Large intestine (tissue), 3 donors: ENCODE data around the gene ESYT2. TPM values are rescaled to one million over a fixed set of nuclear protein-coding genes. Genes with fewer than 3 reads are reported as not detected.
"Not testable (repeated sequence)": the region's sequence is repeated elsewhere in the genome, so short reads cannot be mapped to it uniquely, and the experiment has no call there.

Source experiments
- DNase-seq, 2 donors: peaks; one replicate each; pipeline versions ENCODE4 v3.0.0 to v3.0.0-alpha.2; 2013
- H3K27ac ChIP-seq: one replicate; pipeline ENCODE4 v1.5.1; 2013; ENCODE audit warnings: low read length
- H3K27me3 ChIP-seq: 2 replicates; pipeline ENCODE4 v1.6.1; 2013; ENCODE audit warnings: low read length; ENCODE audit not compliant: control insufficient read depth, insufficient read depth
- H3K36me3 ChIP-seq: 2 replicates; pipeline ENCODE4 v1.6.1; 2013; ENCODE audit warnings: low read length; ENCODE audit not compliant: control insufficient read depth, insufficient read depth
- H3K4me1 ChIP-seq: one replicate; pipeline ENCODE4 v1.6.1; 2013; ENCODE audit warnings: low read length; ENCODE audit not compliant: control insufficient read depth, insufficient read depth
- H3K4me3 ChIP-seq: one replicate; pipeline ENCODE4 v1.5.1; 2013; ENCODE audit warnings: low read length
- H3K9me3 ChIP-seq: one replicate; pipeline ENCODE4 v1.6.1; 2013; ENCODE audit warnings: mild to moderate bottlenecking, low read depth, low read length, moderate library complexity; ENCODE audit not compliant: control insufficient read depth
- WGBS: methylation state at CpG from one replicate; pipeline ENCODE4 v1.1.5; 2013; ENCODE audit warnings: low lambda C conversion rate; ENCODE audit not compliant: insufficient coverage; 5-methylcytosine and 5-hydroxymethylcytosine counted together
- polyA plus RNA-seq: library from polyadenylated mRNA; unstranded; fragments of 120-200 nt; gene quantifications from one replicate; pipeline ENCODE4 v1.2.1, GENCODE V29; 2013

ESYT2 gene
- polyA plus RNA-seq, 1 donor = 40.2 TPM

GRCh38 chr7:158865462-158865922, 36.2 kb upstream of the ESYT2 start:
- Histone ChIP-seq H3K36me3 (peaks cover 8% of the 10 kb centered on the region), H3K27me3 (no peaks in the 10 kb centered on the region), H3K4me3 (no peak overlapping the region), H3K4me1 (peaks cover 25% of the 10 kb centered on the region), H3K27ac (peak overlapping the region; percentile 92), H3K9me3 (peaks cover 7% of the 10 kb centered on the region)
- DNase-seq = peak; percentile 90 to 96
- WGBS = no CpG with 5 or more reads among the region's 7 CpGs

GRCh38 chr7:158864833-158865232, 35.5 kb upstream of the ESYT2 start:
- Histone ChIP-seq H3K4me1 (peaks cover 25% of the 10 kb centered on the region), H3K36me3 (peaks cover 3% of the 10 kb centered on the region), H3K27ac (peak overlapping the region; percentile 92), H3K4me3 (no peak overlapping the region), H3K9me3 (peaks cover 4% of the 10 kb centered on the region), H3K27me3 (no peaks in the 10 kb centered on the region)
- no peak for DNase-seq
- no CpG with 5 or more reads among the region's 7 CpGs for WGBS

GRCh38 chr7:158864507-158864820, 35.2 kb upstream of the ESYT2 start:
- H3K27me3 ChIP-seq = no peaks in the 10 kb centered on the region
- peaks cover 3% of the 10 kb centered on the region for H3K9me3 ChIP-seq
- peak overlapping the region; percentile 92 for H3K27ac ChIP-seq
- peaks cover 2% of the 10 kb centered on the region for H3K36me3 ChIP-seq
- H3K4me1 ChIP-seq = peaks cover 25% of the 10 kb centered on the region
- DNase-seq = no peak
- WGBS = no CpG with 5 or more reads among the region's 3 CpGs
- peak overlapping the region; percentile 47 for H3K4me3 ChIP-seq

GRCh38 chr7:158863611-158864506, 34.5 kb upstream of the ESYT2 start:
- peak; percentile 83 to 95 for DNase-seq
- WGBS = 0% methylated on average over 2 of the region's 45 CpGs

GRCh38 chr7:158862985-158863610, 33.8 kb upstream of the ESYT2 start:
- H3K4me1 ChIP-seq = peaks cover 25% of the 10 kb centered on the region
- H3K36me3 ChIP-seq, H3K27me3 ChIP-seq, H3K9me3 ChIP-seq: not testable (repeated sequence)
- peak overlapping the region; percentile 47 for H3K4me3 ChIP-seq
- peak overlapping the region; percentile 92 for H3K27ac ChIP-seq
- no CpG with 5 or more reads among the region's 13 CpGs for WGBS
- DNase-seq = peak in 1 of 2 donors; percentile 87

More at GRCh38 chr7:158863611-158864506, 34.5 kb upstream of the ESYT2 start:
- H3K27ac ChIP-seq = peak overlapping the region; percentile 92
- peaks cover 3% of the 10 kb centered on the region for H3K9me3 ChIP-seq
- peaks cover 2% of the 10 kb centered on the region for H3K36me3 ChIP-seq
- peak overlapping the region; percentile 47 for H3K4me3 ChIP-seq
- H3K4me1 ChIP-seq = peaks cover 25% of the 10 kb centered on the region
- no peaks in the 10 kb centered on the region for H3K27me3 ChIP-seq

GRCh38 chr7:158861936-158862704, 32.8 kb upstream of the ESYT2 start:
- Histone ChIP-seq H3K27ac (no peak overlapping the region), H3K4me1 (peaks cover 30% of the 10 kb centered on the region), H3K4me3 (no peak overlapping the region), H3K9me3 (no peaks in the 10 kb centered on the region), H3K27me3 (no peaks in the 10 kb centered on the region), H3K36me3 (peaks cover 2% of the 10 kb centered on the region)
- WGBS = 100% methylated on average over 1 of the region's 11 CpGs
- DNase-seq = no peak

GRCh38 chr7:158861004-158861787, 31.9 kb upstream of the ESYT2 start:
- WGBS = no CpG with 5 or more reads among the region's 15 CpGs
- DNase-seq = no peak
- Histone ChIP-seq H3K4me1 (peaks cover 26% of the 10 kb centered on the region), H3K9me3 (no peaks in the 10 kb centered on the region), H3K27ac (no peak overlapping the region), H3K4me3 (no peak overlapping the region), H3K36me3 (peaks cover 2% of the 10 kb centered on the region), H3K27me3 (no peaks in the 10 kb centered on the region)

- Histone ChIP-seq H3K4me3 (no peak overlapping the region), H3K9me3 (no peaks in the 10 kb centered on the region), H3K4me1 (peaks cover 18% of the 10 kb centered on the region), H3K27me3 (no peaks in the 10 kb centered on the region), H3K27ac (no peak overlapping the region), H3K36me3 (peaks cover 2% of the 10 kb centered on the region)
- no peak for DNase-seq
- WGBS = 100% methylated on average over 1 of the region's 1 CpG
These were observed 31.1 kb upstream of the ESYT2 start for GRCh38 chr7:158860394-158860793.

GRCh38 chr7:158858592-158859503, 29.5 kb upstream of the ESYT2 start:
- Histone ChIP-seq H3K4me1 (peaks cover 5% of the 10 kb centered on the region), H3K36me3 (peaks cover 2% of the 10 kb centered on the region), H3K4me3 (no peak overlapping the region), H3K27ac (peak overlapping the region; percentile 36), H3K27me3 (no peaks in the 10 kb centered on the region), H3K9me3 (no peaks in the 10 kb centered on the region)
- DNase-seq = no peak
- 100% methylated on average over 1 of the region's 5 CpGs for WGBS
